ENCODE results near the gene SPATA46. TPM values are rescaled to one million over a fixed set of nuclear protein-coding genes. Genes with fewer than 3 reads are reported as not detected.

SPATA46 gene
- total RNA-seq, 2 experiments from 2014 or later, result not detected

DNA sequence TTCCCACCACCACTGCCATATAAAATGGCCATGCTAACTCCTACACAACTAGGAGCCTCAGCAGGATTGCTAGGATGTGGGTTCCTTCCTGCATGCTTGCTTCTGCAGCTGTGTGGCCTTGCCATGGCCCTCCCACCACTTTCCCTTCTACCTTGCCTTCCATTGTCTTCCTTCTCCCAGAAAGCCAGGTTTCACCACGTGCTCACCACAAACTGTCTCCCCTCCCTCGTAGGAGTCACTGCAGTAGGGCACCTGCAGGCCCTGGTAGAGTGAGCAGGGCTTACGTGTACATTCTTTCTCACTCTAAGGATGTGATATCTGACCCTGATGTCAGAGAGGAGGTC is 8.6 kb upstream of the SPATA46 start:
- ChIA-PET CTCF (no interaction called here), POLR2A (no interaction called here)
- DNase-seq, result no peak
- no peak overlapping the region for H3K27ac Mint-ChIP-seq
- H3K4me3 Mint-ChIP-seq, result no peak overlapping the region
- Histone ChIP-seq H3K36me3 (ENCODE audit: insufficient read depth, low read length) (no peaks in the 10 kb centered on the region), H3K9me3 (ENCODE audit: control insufficient read depth in 1 of 2, insufficient read depth in 1 of 2, low read length in 2 of 2) (no peaks in the 10 kb centered on the region), H3K27ac (ENCODE audit: low read depth in 1 of 2, low read length in 2 of 2) (no peak overlapping the region), H3K27me3 (ENCODE audit: control insufficient read depth in 1 of 2, insufficient read depth in 2 of 2, low read length in 2 of 2) (peaks cover 2 to 6% of the 10 kb centered on the region in 2 experiments), H3K4me3 (ENCODE audit: low read length) (no peak overlapping the region), H3K4me1 (ENCODE audit: insufficient read depth, low read length) (no peaks in the 10 kb centered on the region)
- intact Hi-C loops (cut with DNase I, micrococcal nuclease), result no loop called here
- no peaks in the 10 kb centered on the region for H3K4me1 Mint-ChIP-seq (ENCODE audit: low read depth)
- H3K36me3 Mint-ChIP-seq (ENCODE audit: low read depth), result no peaks in the 10 kb centered on the region
- peaks cover 16% of the 10 kb centered on the region for H3K27me3 Mint-ChIP-seq
- no peaks in the 10 kb centered on the region for H3K9me3 Mint-ChIP-seq
- TF ChIP-seq, protein P1, sequence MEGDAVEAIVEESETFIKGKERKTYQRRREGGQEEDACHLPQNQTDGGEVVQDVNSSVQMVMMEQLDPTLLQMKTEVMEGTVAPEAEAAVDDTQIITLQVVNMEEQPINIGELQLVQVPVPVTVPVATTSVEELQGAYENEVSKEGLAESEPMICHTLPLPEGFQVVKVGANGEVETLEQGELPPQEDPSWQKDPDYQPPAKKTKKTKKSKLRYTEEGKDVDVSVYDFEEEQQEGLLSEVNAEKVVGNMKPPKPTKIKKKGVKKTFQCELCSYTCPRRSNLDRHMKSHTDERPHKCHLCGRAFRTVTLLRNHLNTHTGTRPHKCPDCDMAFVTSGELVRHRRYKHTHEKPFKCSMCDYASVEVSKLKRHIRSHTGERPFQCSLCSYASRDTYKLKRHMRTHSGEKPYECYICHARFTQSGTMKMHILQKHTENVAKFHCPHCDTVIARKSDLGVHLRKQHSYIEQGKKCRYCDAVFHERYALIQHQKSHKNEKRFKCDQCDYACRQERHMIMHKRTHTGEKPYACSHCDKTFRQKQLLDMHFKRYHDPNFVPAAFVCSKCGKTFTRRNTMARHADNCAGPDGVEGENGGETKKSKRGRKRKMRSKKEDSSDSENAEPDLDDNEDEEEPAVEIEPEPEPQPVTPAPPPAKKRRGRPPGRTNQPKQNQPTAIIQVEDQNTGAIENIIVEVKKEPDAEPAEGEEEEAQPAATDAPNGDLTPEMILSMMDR (IDR thresholded peaks at IDR 0.05), result no peak
- ATAC-seq (ENCODE audit: poor library complexity), result no peak

DNA sequence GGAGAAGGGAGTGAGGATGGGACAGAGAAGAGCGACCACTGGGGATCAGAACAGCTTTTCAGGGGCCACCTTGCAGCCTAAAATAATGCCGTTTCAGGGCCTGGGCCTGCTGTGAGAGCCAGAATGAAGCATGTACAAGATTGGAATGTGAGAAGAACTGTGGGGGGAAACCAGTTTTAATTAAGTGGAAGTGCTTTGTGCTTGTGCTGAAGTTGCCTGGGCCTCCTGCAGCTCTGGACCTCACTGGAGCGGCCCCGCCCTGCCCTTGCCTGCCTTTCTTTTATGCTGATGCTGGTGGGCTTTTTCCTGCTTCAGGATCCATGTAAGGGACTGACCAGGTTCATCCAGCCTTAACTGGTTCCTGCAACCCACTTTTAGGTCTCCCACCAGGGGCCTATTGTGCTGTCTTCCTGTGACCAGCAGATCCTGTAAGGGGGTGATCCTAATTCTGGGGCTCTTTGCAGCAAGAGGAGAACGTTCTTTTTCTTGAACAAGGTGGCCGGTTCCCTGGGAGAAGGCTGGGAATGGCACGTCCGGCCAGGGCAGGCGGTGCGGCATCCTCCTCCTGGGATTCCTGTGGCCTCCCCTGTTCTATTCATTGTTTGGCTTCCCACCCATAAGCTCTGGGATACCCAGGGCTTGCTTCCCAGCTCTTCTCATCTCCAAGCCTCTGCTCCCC is 8.1 kb upstream of the SPATA46 start:
- TF ChIP-seq, protein P1 (IDR thresholded peaks at IDR 0.05), result no peak
- H3K27me3 ChIP-seq (ENCODE audit: control insufficient read depth in 1 of 2, insufficient read depth in 2 of 2, low read length in 2 of 2), result peaks cover 2 to 6% of the 10 kb centered on the region in 2 experiments
- POLR2A ChIA-PET, result no interaction called here
- CTCF ChIA-PET, result no interaction called here
- H3K27ac ChIP-seq (ENCODE audit: low read depth in 1 of 2, low read length in 2 of 2), result no peak overlapping the region
- no peak overlapping the region for H3K4me3 ChIP-seq (ENCODE audit: low read length)
- no peaks in the 10 kb centered on the region for H3K36me3 ChIP-seq (ENCODE audit: insufficient read depth, low read length)
- Mint-ChIP-seq H3K9me3 (no peaks in the 10 kb centered on the region), H3K4me3 (no peak overlapping the region), H3K27ac (no peak overlapping the region), H3K4me1 (ENCODE audit: low read depth) (no peaks in the 10 kb centered on the region), H3K27me3 (peaks cover 16% of the 10 kb centered on the region), H3K36me3 (ENCODE audit: low read depth) (no peaks in the 10 kb centered on the region)
- no peak for DNase-seq
- no peaks in the 10 kb centered on the region for H3K9me3 ChIP-seq (ENCODE audit: control insufficient read depth in 1 of 2, insufficient read depth in 1 of 2, low read length in 2 of 2)
- no peak for ATAC-seq (ENCODE audit: poor library complexity)
- intact Hi-C loops (cut with DNase I, micrococcal nuclease), result no loop called here
- H3K4me1 ChIP-seq (ENCODE audit: insufficient read depth, low read length), result no peaks in the 10 kb centered on the region

DNA sequence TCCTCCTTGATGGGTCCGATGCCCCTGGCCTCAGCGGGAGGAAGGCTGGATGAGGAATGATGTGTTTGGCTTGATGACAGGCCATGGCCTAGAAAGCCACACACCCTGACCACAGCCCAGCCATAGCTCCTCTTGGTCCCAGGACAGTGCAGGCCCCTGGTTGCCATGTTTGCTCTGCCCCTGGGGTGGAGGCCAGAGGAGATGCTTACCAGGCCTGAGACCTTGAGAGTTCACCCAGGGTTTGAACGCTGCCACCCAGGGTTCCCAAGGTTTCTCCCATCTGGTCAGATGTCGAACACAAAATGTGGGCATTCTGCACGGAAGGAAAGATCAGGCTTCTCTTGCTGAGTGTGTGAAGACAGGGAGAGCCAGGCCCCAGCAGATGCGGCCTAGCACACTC is 7.5 kb upstream of the SPATA46 start:
- no peaks in the 10 kb centered on the region for H3K36me3 Mint-ChIP-seq (ENCODE audit: low read depth)
- ChIA-PET CTCF (no interaction called here), POLR2A (no interaction called here)
- DNase-seq, result no peak
- no peaks in the 10 kb centered on the region for H3K9me3 Mint-ChIP-seq
- H3K4me3 Mint-ChIP-seq, result no peak overlapping the region
- no peak overlapping the region for H3K27ac Mint-ChIP-seq
- intact Hi-C loops (cut with DNase I, micrococcal nuclease), result no loop called here
- H3K27me3 ChIP-seq (ENCODE audit: control insufficient read depth in 1 of 2, insufficient read depth in 2 of 2, low read length in 2 of 2), result peaks cover 2 to 6% of the 10 kb centered on the region in 2 experiments
- H3K9me3 ChIP-seq (ENCODE audit: control insufficient read depth in 1 of 2, insufficient read depth in 1 of 2, low read length in 2 of 2), result no peaks in the 10 kb centered on the region
- peaks cover 13% of the 10 kb centered on the region for H3K27me3 Mint-ChIP-seq
- ATAC-seq (ENCODE audit: poor library complexity), result no peak
- H3K4me3 ChIP-seq (ENCODE audit: low read length), result no peak overlapping the region
- no peaks in the 10 kb centered on the region for H3K4me1 Mint-ChIP-seq (ENCODE audit: low read depth)
- no peaks in the 10 kb centered on the region for H3K4me1 ChIP-seq (ENCODE audit: insufficient read depth, low read length)
- TF ChIP-seq, protein P1 (IDR thresholded peaks at IDR 0.05), result no peak
- no peaks in the 10 kb centered on the region for H3K36me3 ChIP-seq (ENCODE audit: insufficient read depth, low read length)
- H3K27ac ChIP-seq (ENCODE audit: low read depth in 1 of 2, low read length in 2 of 2), result no peak overlapping the region
